Raji (cell line): ENCODE results near the gene PRAMEF15.
"Not testable (repeated sequence)": the region's sequence is repeated elsewhere in the genome, so short reads cannot be mapped to it uniquely, and the experiment has no call there.

Source experiments
- POLR2A ChIP-seq: IDR thresholded peaks from 2 replicates; pipeline ENCODE4 v1.6.1; 2011; ENCODE audit warnings: low read depth, low read length, control low read depth; ENCODE audit not compliant: insufficient read depth

The PRAMEF15 gene

DNA sequence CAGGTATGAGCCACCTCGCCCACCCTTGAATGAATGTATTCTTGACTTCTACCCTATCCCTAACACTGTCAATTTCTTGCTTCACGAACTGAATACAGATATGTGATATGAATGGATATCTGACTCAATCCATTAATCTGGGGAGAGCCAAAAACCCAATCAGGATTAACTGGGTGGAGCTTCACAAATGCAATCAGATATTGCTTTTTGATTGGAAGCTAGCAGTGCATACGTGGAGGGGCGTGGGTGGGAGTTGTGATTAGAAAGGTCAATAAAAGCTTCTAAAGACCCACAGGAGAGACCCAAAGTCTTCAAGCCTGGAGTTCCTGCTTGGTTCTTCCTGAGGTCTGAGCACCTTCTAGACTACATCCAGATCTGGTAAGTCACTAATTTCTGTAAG, at the start of gene PRAMEF15:
Gene PRAMEF15 (plus strand): TSS at position 301 of the 400 bp plus-strand sequence. CDS start 2,827 bp downstream, outside the sequence.
- not testable (repeated sequence) for TF ChIP-seq POLR2A

- not testable (repeated sequence) for TF ChIP-seq POLR2A
Observed at GRCh38 chr1:13285037-13285436, 30.3 kb upstream of the PRAMEF15 start, which contains the start of gene PRAMEF8. PRAMEF8 (minus strand) TSS chr1:13285137; CDS start chr1:13284091, 1,046 bp downstream.

GRCh38 chr1:13303239-13303638, 12.1 kb upstream of the PRAMEF15 start, which contains the start of gene PRAMEF33:
PRAMEF33 (plus strand) TSS chr1:13303539; CDS start chr1:13305955, 2,416 bp downstream.
- not testable (repeated sequence) for TF ChIP-seq POLR2A

- not testable (repeated sequence) for TF ChIP-seq POLR2A
Observed at GRCh38 chr1:13347034-13347433, 31.7 kb downstream of the PRAMEF15 start, which contains the start of gene PRAMEF14. PRAMEF14 (minus strand) TSS chr1:13347134; CDS start chr1:13345314, 1,820 bp downstream.
